IMR-90 (cell line): ENCODE data around the gene NUMA1. TPM values are rescaled to one million over a fixed set of nuclear protein-coding genes. Genes with fewer than 3 reads are reported as not detected.

Experiments used
- ATAC-seq: fragments of 200-7000 bp; cut with Tn5 transposase; 2 replicates; pipeline ENCODE4 v1.9.1; 2020; ENCODE audit warnings: low read depth, mild to moderate bottlenecking, moderate library complexity
- BruUV-seq: library from RNA; stranded (reverse); fragments of 400-500 nt; replicated peaks from 2 replicates; lab custom pipeline; 2021; lab: Mats Ljungman, UMichigan
- CTCF ChIA-PET: fragments of 300-600 bp; formaldehyde crosslinking; extraction: SDS; loops from one replicate; lab custom pipeline; 2021; ENCODE audit warnings: antibody characterized with exemption; lab: Yijun Ruan, JAX
- POLR2A ChIA-PET: fragments of 300-600 bp; sonication (Branson Sonifier 250); formaldehyde crosslinking; loops from one replicate; lab custom pipeline; 2022; ENCODE audit warnings: antibody characterized with exemption; ENCODE audit not compliant: unreplicated experiment; lab: Charles Lee
- DNase-seq: peaks from one replicate; pipeline ENCODE4 v3.0.0; 2013
- H2AFZ ChIP-seq: replicated peaks from 2 replicates; pipeline ENCODE3; 2013; ENCODE audit warnings: low read length, mild to moderate bottlenecking; ENCODE audit not compliant: poor library complexity
- H2AK5ac ChIP-seq: 2 replicates; pipeline ENCODE4 v1.6.1; 2013; ENCODE audit warnings: low read depth, low read length, inconsistent platforms
- H2AK9ac ChIP-seq: replicated peaks from 2 replicates; pipeline ENCODE3; 2013; ENCODE audit warnings: mild to moderate bottlenecking, low read depth, low read length, moderate library complexity; ENCODE audit not compliant: poor library complexity
- H2BK120ac ChIP-seq: 2 replicates; pipeline ENCODE4 v1.6.1; 2013; ENCODE audit warnings: low read depth, low read length, inconsistent platforms
- H2BK15ac ChIP-seq: 3 replicates; pipeline ENCODE4 v1.6.1; 2013; ENCODE audit warnings: low read depth, low read length, inconsistent platforms
- H2BK20ac ChIP-seq: 2 replicates; pipeline ENCODE4 v1.6.1; 2013; ENCODE audit warnings: low read depth, mild to moderate bottlenecking, inconsistent platforms, low read length, moderate library complexity
- H2BK5ac ChIP-seq: 2 replicates; pipeline ENCODE4 v1.6.1; 2013; ENCODE audit warnings: mild to moderate bottlenecking, low read depth, low read length, inconsistent platforms; ENCODE audit not compliant: poor library complexity, severe bottlenecking
- H3K14ac ChIP-seq: replicated peaks from 2 replicates; pipeline ENCODE4 v1.6.1; 2013; ENCODE audit warnings: low read depth, low read length, inconsistent platforms
- H3K18ac ChIP-seq: 2 replicates; pipeline ENCODE4 v1.6.1; 2013; ENCODE audit warnings: low read depth, low read length, control low read depth
- H3K23ac ChIP-seq: 2 replicates; pipeline ENCODE4 v1.6.1; 2013; ENCODE audit warnings: low read depth, low read length, inconsistent platforms
- H3K27ac ChIP-seq: 2 replicates; pipeline ENCODE4 v1.5.1; 2013; ENCODE audit warnings: mild to moderate bottlenecking, control low read depth, low read length; ENCODE audit not compliant: insufficient read depth
- H3K27me3 ChIP-seq: 2 replicates; pipeline ENCODE4 v1.6.1; 2013; ENCODE audit warnings: low read length; ENCODE audit not compliant: control insufficient read depth, insufficient read depth
- H3K36me3 ChIP-seq: 2 replicates; pipeline ENCODE4 v1.6.1; 2013; ENCODE audit warnings: low read length, mixed read lengths; ENCODE audit not compliant: control insufficient read depth, insufficient read depth
- H3K4ac ChIP-seq: 2 replicates; pipeline ENCODE4 v1.6.1; 2013; ENCODE audit warnings: low read depth, low read length, inconsistent platforms
- H3K4me1 ChIP-seq: 2 replicates; pipeline ENCODE4 v1.6.1; 2013; ENCODE audit warnings: low read length, mixed read lengths; ENCODE audit not compliant: control insufficient read depth, insufficient read depth
- H3K4me2 ChIP-seq: 2 replicates; pipeline ENCODE4 v1.6.1; 2013; ENCODE audit warnings: low read depth, mild to moderate bottlenecking, control low read depth, low read length, moderate library complexity
- H3K4me3 ChIP-seq: 2 replicates; pipeline ENCODE4 v1.5.1; 2013; ENCODE audit warnings: low read depth, mild to moderate bottlenecking, control low read depth, low read length, moderate library complexity; ENCODE audit not compliant: insufficient read depth
- H3K56ac ChIP-seq: 2 replicates; pipeline ENCODE4 v1.6.1; 2013; ENCODE audit warnings: low read length, inconsistent platforms; ENCODE audit not compliant: insufficient read depth; ENCODE audit errors: extremely low read depth
- H3K79me1 ChIP-seq, 2 experiments: 2 replicates each; pipeline ENCODE4 v1.6.1; 2013; ENCODE audit warnings: low read length in 2 of 2, inconsistent platforms in 1 of 2, low read depth in 1 of 2
- H3K9ac ChIP-seq: 2 replicates; pipeline ENCODE4 v1.6.1; 2013; ENCODE audit warnings: low read depth, low read length, control low read depth
- H3K9me1 ChIP-seq: 2 replicates; pipeline ENCODE4 v1.6.1; 2013; ENCODE audit warnings: low read length, inconsistent platforms; ENCODE audit not compliant: insufficient read depth
- H3K9me3 ChIP-seq: 2 replicates; pipeline ENCODE4 v1.6.1; 2013; ENCODE audit warnings: low read length; ENCODE audit not compliant: control insufficient read depth, insufficient read depth
- H4K20me1 ChIP-seq: 2 replicates; pipeline ENCODE4 v1.6.1; 2013; ENCODE audit warnings: low read length, inconsistent platforms; ENCODE audit not compliant: insufficient read depth
- H4K5ac ChIP-seq: 2 replicates; pipeline ENCODE4 v1.6.1; 2013; ENCODE audit warnings: mild to moderate bottlenecking, low read depth, low read length, control low read depth
- H4K8ac ChIP-seq, 2 experiments: 2 replicates each; pipeline ENCODE4 v1.6.1; 2013; ENCODE audit warnings: low read depth in 2 of 2, low read length in 2 of 2, control low read depth in 1 of 2, inconsistent platforms in 1 of 2
- H4K91ac ChIP-seq: 2 replicates; pipeline ENCODE4 v1.6.1; 2013; ENCODE audit warnings: low read depth, low read length, inconsistent platforms; ENCODE audit not compliant: insufficient read depth
- BHLHE40 ChIP-seq: fragments of 150-350 bp; IDR thresholded peaks from 2 replicates; pipeline ENCODE4 v1.6.1; 2016; ENCODE audit warnings: mild to moderate bottlenecking, low read depth, low read length
- CEBPB ChIP-seq: IDR thresholded peaks from 2 replicates; pipeline ENCODE4 v1.6.1; 2012; ENCODE audit warnings: low read depth, low read length, improper control_type of control experiment
- CHD1 ChIP-seq: IDR thresholded peaks from 2 replicates; pipeline ENCODE4 v1.6.1; 2012; ENCODE audit warnings: low read depth, low read length, improper control_type of control experiment
- FOS ChIP-seq: fragments of 150-350 bp; IDR thresholded peaks from 2 replicates; pipeline ENCODE4 v1.6.1; 2016; ENCODE audit warnings: low read depth, low read length
- MAFK ChIP-seq: IDR thresholded peaks from 2 replicates; pipeline ENCODE4 v1.6.1; 2012; ENCODE audit warnings: low read depth, low read length, improper control_type of control experiment
- MAZ ChIP-seq: IDR thresholded peaks from 2 replicates; pipeline ENCODE4 v1.6.1; 2012; ENCODE audit warnings: low read depth, mild to moderate bottlenecking, low read length, improper control_type of control experiment, moderate library complexity, borderline replicate concordance
- MXI1 ChIP-seq: IDR thresholded peaks from 2 replicates; pipeline ENCODE4 v1.6.1; 2012; ENCODE audit warnings: low read depth, mild to moderate bottlenecking, low read length, moderate library complexity, borderline replicate concordance
- NFE2L2 ChIP-seq: fragments of 150-350 bp; IDR thresholded peaks from 2 replicates; pipeline ENCODE4 v1.6.1; 2016; ENCODE audit warnings: low read depth, mild to moderate bottlenecking, low read length
- POLR2A ChIP-seq: IDR thresholded peaks from 2 replicates; pipeline ENCODE4 v1.6.1; 2012; ENCODE audit warnings: mild to moderate bottlenecking, low read depth, low read length
- RAD21 ChIP-seq: IDR thresholded peaks from 2 replicates; pipeline ENCODE4 v1.6.1; 2012; ENCODE audit warnings: low read length, improper control_type of control experiment
- RCOR1 ChIP-seq: IDR thresholded peaks from 2 replicates; pipeline ENCODE4 v1.6.1; 2012; ENCODE audit warnings: mild to moderate bottlenecking, low read length, improper control_type of control experiment; ENCODE audit not compliant: insufficient replicate concordance
- RFX5 ChIP-seq: IDR thresholded peaks from 2 replicates; pipeline ENCODE4 v1.8.0; 2012; ENCODE audit warnings: low read depth, mild to moderate bottlenecking, low read length, moderate library complexity
- SMC3 ChIP-seq: fragments of 150-350 bp; IDR thresholded peaks from 2 replicates; pipeline ENCODE4 v1.6.1; 2016; ENCODE audit warnings: low read depth, mild to moderate bottlenecking, antibody characterized with exemption, low read length, moderate library complexity
- WGBS, 2 experiments: methylation state at CpG; one replicate each; pipeline versions ENCODE4 v1.1.5 to v1.1.7; 2013; ENCODE audit warnings: missing lambda C conversion rate in 2 of 2; ENCODE audit not compliant: insufficient read length in 1 of 2; ENCODE audit errors: extremely low coverage in 2 of 2; 5-methylcytosine and 5-hydroxymethylcytosine counted together
- dilution Hi-C: fragments of 300-500 bp; cut with HindIII; formaldehyde crosslinking; loops from one replicate; pipeline ENCODE4 v1.14.3; 2018; ENCODE audit warnings: low sequenced_read_pairs; ENCODE audit not compliant: unreplicated experiment
- in situ Hi-C: fragments of 300-500 bp; cut with MboI; formaldehyde crosslinking; loops from 3 replicates; pipeline ENCODE4 v1.14.3; 2019; ENCODE audit warnings: low sequenced_read_pairs, inconsistent platforms, mixed read lengths
- intact Hi-C: fragments of 100-400 bp; cut with micrococcal nuclease; formaldehyde crosslinking; loops from 2 replicates; pipeline ENCODE4 v1.10.0; 2022
- polyA plus RNA-seq, 3 experiments: library from polyadenylated mRNA; depleted of rRNA; stranded (reverse); fragments of >200 nt; gene quantifications; 2 replicates each; pipeline ENCODE4 v1.2.3, GENCODE V29; 2012; ENCODE audit warnings: low replicate concordance in 1 of 3
- total RNA-seq: library from RNA; depleted of rRNA; stranded (reverse); fragments of >200 nt; gene quantifications from 2 replicates; pipeline ENCODE4 v1.2.3, GENCODE V29; 2012
- TF ChIP-seq, protein P1 (sequence below): conservative IDR thresholded peaks from 2 replicates; pipeline ENCODE4 v1.5.1; 2012; ENCODE audit warnings: mild to moderate bottlenecking, low read depth, low read length, improper control_type of control experiment
- TF ChIP-seq, protein P2 (sequence below): fragments of 150-350 bp; IDR thresholded peaks from 2 replicates; pipeline ENCODE4 v1.6.1; 2016; ENCODE audit warnings: low read depth, mild to moderate bottlenecking, low read length, moderate library complexity, borderline replicate concordance
- TF ChIP-seq, protein P3 (sequence below): fragments of 150-350 bp; IDR thresholded peaks from 2 replicates; pipeline ENCODE4 v1.6.1; 2017; ENCODE audit warnings: mild to moderate bottlenecking, antibody characterized with exemption, low read length, low read depth

Gene NUMA1
- total and polyA plus RNA-seq, 2 of the 4 experiments (the other 2 are of a cell fraction), result 61.7 to 97.0 TPM

DNA sequence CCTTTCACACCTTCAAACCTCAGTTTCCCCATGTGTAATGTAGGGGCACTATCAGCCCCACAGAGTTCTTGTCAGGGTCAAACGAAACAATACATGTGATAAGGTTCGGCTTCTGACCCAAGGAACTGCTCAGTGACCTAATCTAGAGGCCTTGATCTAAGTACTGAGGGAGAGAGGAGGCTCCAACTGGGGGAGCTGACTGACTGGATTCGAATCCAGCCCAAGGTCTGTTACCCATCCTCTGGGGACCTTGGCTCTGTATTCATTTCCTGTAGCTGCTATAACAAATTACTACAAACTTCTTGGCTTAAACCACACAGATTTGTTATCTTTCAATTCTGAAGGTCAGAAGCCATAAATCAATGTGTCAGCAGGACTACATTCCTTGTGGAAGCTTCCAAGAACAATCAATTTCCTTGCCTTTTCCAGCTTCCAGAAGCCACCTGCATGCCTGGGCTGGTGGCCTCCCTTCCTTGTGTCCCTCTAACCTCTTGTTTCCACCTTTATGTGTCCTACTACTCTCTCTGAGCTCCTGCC is 42.8 kb upstream of the NUMA1 start:
- Histone ChIP-seq H4K91ac (no peak overlapping the region), H2BK5ac (no peak overlapping the region), H3K9me3 (no peaks in the 10 kb centered on the region), H2BK20ac (no peak overlapping the region), H3K27ac (no peak overlapping the region), H3K36me3 (no peaks in the 10 kb centered on the region), H4K20me1 (no peaks in the 10 kb centered on the region), H2BK15ac (no peak overlapping the region), H4K8ac (no peak overlapping the region), H3K4me1 (no peaks in the 10 kb centered on the region), H3K18ac (no peak overlapping the region), H2AK5ac (no peak overlapping the region), H2AK9ac (no peak overlapping the region), H2BK120ac (no peak overlapping the region), H3K14ac (no peak overlapping the region), H3K4me3 (no peak overlapping the region), H3K23ac (no peak overlapping the region), H3K56ac (no peak overlapping the region), H3K9ac (no peak overlapping the region), H4K5ac (no peak overlapping the region), H3K4ac (no peak overlapping the region), H2AFZ (no peak overlapping the region), H3K79me1 (no peaks in the 10 kb centered on the region), H3K9me1 (no peaks in the 10 kb centered on the region), H3K27me3 (peaks cover 2% of the 10 kb centered on the region; the same call in 1 of the 2 replicates), H3K4me2 (no peak overlapping the region)
- dilution Hi-C loops, result no loop called here
- POLR2A ChIA-PET, result no interaction called here
- TF ChIP-seq FOS, result no peak
- TF ChIP-seq, protein P1, sequence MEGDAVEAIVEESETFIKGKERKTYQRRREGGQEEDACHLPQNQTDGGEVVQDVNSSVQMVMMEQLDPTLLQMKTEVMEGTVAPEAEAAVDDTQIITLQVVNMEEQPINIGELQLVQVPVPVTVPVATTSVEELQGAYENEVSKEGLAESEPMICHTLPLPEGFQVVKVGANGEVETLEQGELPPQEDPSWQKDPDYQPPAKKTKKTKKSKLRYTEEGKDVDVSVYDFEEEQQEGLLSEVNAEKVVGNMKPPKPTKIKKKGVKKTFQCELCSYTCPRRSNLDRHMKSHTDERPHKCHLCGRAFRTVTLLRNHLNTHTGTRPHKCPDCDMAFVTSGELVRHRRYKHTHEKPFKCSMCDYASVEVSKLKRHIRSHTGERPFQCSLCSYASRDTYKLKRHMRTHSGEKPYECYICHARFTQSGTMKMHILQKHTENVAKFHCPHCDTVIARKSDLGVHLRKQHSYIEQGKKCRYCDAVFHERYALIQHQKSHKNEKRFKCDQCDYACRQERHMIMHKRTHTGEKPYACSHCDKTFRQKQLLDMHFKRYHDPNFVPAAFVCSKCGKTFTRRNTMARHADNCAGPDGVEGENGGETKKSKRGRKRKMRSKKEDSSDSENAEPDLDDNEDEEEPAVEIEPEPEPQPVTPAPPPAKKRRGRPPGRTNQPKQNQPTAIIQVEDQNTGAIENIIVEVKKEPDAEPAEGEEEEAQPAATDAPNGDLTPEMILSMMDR, result no peak
- TF ChIP-seq, protein P2, sequence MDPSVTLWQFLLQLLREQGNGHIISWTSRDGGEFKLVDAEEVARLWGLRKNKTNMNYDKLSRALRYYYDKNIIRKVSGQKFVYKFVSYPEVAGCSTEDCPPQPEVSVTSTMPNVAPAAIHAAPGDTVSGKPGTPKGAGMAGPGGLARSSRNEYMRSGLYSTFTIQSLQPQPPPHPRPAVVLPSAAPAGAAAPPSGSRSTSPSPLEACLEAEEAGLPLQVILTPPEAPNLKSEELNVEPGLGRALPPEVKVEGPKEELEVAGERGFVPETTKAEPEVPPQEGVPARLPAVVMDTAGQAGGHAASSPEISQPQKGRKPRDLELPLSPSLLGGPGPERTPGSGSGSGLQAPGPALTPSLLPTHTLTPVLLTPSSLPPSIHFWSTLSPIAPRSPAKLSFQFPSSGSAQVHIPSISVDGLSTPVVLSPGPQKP, result no peak
- TF ChIP-seq POLR2A, result no peak
- no peak for TF ChIP-seq RAD21
- no peak for TF ChIP-seq MAFK
- no peak for TF ChIP-seq BHLHE40
- TF ChIP-seq, protein P3, sequence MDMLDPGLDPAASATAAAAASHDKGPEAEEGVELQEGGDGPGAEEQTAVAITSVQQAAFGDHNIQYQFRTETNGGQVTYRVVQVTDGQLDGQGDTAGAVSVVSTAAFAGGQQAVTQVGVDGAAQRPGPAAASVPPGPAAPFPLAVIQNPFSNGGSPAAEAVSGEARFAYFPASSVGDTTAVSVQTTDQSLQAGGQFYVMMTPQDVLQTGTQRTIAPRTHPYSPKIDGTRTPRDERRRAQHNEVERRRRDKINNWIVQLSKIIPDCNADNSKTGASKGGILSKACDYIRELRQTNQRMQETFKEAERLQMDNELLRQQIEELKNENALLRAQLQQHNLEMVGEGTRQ, result no peak
- no peak for TF ChIP-seq RCOR1
- no peak for TF ChIP-seq MAZ
- no peak for TF ChIP-seq RFX5
- no peak for TF ChIP-seq SMC3
- TF ChIP-seq CEBPB, result no peak
- no peak for TF ChIP-seq NFE2L2
- TF ChIP-seq MXI1, result no peak
- no peak for TF ChIP-seq CHD1
- BruUV-seq, result no TSS peak
- DNase-seq (no peak), ATAC-seq (no peak)
- no CpG with 5 or more reads among the region's 3 CpGs for WGBS, 2 experiments
- CTCF ChIA-PET, result no interaction called here
- intact Hi-C loops, result no loop called here
- in situ Hi-C loops, result no loop called here
